Stimulated activated CD8-positive, alpha-beta memory T cell treated with anti-CD3 and anti-CD28 coated beads, Interleukin-4, amount 100 ng/mL, for 1 hour (primary cell): ENCODE measurements around the gene PUS1.
"Not testable (repeated sequence)": the region's sequence is repeated elsewhere in the genome, so short reads cannot be mapped to it uniquely, and the experiment has no call there.

Experiments used
- DNase-seq, 2 donors: peaks; one replicate each; pipeline ENCODE4 v3.0.0-alpha.2; 2020; ENCODE audit warnings: low read depth in 2 of 2, low spot score in 1 of 2

Gene PUS1

GRCh38 chr12:131933387-131933786, 4.3 kb downstream of the PUS1 start:
- no peak for DNase-seq

GRCh38 chr12:131934535-131934934, 5.5 kb downstream of the PUS1 start:
- DNase-seq = no peak

- DNase-seq = no peak
Measured at GRCh38 chr12:131938082-131938481, 9.0 kb downstream of the PUS1 start.

- DNase-seq = no peak
Measured at GRCh38 chr12:131939007-131939406, 9.9 kb downstream of the PUS1 start.

- DNase-seq = no peak
Measured at GRCh38 chr12:131940141-131940547, 11.1 kb downstream of the PUS1 start.

GRCh38 chr12:131941116-131941986, 12.3 kb downstream of the PUS1 start:
- no peak for DNase-seq

GRCh38 chr12:131941987-131942341, 12.9 kb downstream of the PUS1 start:
- DNase-seq = no peak

- no peak for DNase-seq
Measured at GRCh38 chr12:131942671-131943070, 13.6 kb downstream of the PUS1 start.

- DNase-seq = no peak
Measured at GRCh38 chr12:131943389-131943788, 14.3 kb downstream of the PUS1 start.

GRCh38 chr12:131943876-131944275, 14.8 kb downstream of the PUS1 start:
- DNase-seq = no peak

GRCh38 chr12:131944601-131945251, 15.7 kb downstream of the PUS1 start:
- DNase-seq = no peak

GRCh38 chr12:131946757-131947156, 17.7 kb downstream of the PUS1 start:
- DNase-seq = no peak

GRCh38 chr12:131947482-131948027, 18.5 kb downstream of the PUS1 start:
- no peak for DNase-seq

- DNase-seq = no peak
Measured at GRCh38 chr12:131948166-131948712, 19.2 kb downstream of the PUS1 start.

GRCh38 chr12:131948713-131949430, 19.8 kb downstream of the PUS1 start:
- not testable (repeated sequence) for DNase-seq

- peak; percentile 93 to 94 for DNase-seq
Measured at GRCh38 chr12:131949431-131950181, 20.5 kb downstream of the PUS1 start, which contains the start of gene EP400. Gene EP400 (plus strand): TSS chr12:131949942. CDS start chr12:131960620, 10,678 bp downstream.

GRCh38 chr12:131950182-131950913, 21.3 kb downstream of the PUS1 start:
- no peak for DNase-seq

GRCh38 chr12:131953810-131954209, 24.7 kb downstream of the PUS1 start:
- DNase-seq = not testable (repeated sequence)

GRCh38 chr12:131954460-131954859, 25.4 kb downstream of the PUS1 start:
- DNase-seq = not testable (repeated sequence)

- DNase-seq = no peak
Measured at GRCh38 chr12:131959116-131959515, 30.0 kb downstream of the PUS1 start.
